ENCODE measurements around the gene PSMD1. TPM values are rescaled to one million over a fixed set of nuclear protein-coding genes. Genes with fewer than 3 reads are reported as not detected.

The PSMD1 gene
- 42.7 and 55.0 TPM in 2 replicates for total RNA-seq

DNA sequence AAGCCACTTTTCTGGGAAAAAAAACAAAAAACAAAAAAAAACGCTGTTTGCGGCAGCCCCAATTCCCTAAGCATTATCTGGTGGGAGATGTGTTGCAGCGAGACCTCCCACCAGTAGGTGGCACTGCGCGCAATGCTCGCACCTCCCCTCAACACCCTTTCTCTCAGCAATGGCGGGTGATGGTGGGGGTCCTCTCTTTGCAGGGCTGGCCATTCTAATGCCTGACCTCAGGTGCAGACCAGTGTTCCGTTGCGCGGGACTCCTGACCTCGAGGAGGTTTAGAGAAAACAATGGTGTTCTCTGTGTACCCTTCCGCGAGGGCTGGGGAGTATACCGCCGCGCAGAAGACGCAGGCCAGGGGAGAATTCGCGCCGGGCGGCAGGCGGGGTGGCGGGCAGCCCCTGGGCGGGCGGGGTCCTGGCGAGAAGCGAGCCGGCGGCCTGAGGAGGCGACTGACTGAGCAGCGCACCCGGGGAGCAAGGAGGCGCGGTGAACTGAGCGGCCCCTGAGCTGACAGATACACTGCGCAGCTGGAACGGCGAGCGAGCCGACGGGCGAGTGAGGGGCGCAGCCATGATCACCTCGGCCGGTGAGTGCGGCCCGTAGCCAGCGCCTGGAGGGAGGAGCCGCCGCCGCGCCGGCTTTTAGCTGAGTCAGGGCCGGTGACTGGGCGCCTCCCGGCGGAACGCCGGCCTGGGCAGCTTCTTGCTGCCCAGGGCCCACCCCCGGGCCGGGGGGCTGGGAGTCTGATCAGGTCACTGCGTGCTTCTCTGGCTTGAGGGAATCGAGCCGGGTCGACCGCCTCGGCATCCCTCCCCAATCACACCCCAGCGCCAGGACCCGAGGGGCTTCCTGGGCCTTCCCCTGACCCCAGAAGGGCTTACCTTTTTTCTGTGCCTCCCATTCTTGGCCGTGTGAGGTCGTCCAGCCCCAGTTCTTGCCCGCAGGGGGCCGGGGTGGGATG lies at the start of gene PSMD1:
TSS of gene PSMD1 (plus strand) at position 415 of the 964 bp plus-strand sequence. CDS start at position 574, 159 bp downstream.

DNA sequence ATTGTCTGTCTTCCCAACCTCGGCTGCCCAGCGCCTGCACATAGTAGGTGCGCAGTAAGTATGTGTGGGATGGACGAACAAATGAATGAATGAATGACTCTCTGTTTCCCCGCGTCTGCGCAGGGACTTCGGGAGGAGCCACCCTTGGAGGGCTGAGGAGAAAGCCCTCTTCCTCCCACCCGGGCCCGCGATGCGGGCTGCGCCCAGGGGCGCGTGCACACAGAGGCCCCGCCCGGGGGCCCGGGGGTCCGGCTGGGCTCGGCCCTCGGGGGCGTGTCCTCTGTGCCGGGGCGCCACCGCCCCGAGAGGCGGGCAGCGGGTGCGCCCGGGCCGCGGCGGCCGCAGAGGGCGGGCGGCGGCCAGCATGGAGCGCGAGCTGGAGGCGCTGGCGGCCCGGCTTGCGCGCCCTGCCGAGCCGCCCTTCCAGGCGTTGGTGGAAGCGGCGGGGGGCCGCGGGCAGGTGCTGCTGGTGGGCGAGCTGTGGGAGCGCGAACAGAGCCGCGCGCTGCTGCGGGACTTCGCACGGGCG lies 19.4 kb upstream of the PSMD1 start, which contains the start of gene C2orf72:
TSS of gene C2orf72 (plus strand) at position 322 of the 529 bp plus-strand sequence. CDS start at position 365, 43 bp downstream.

DNA sequence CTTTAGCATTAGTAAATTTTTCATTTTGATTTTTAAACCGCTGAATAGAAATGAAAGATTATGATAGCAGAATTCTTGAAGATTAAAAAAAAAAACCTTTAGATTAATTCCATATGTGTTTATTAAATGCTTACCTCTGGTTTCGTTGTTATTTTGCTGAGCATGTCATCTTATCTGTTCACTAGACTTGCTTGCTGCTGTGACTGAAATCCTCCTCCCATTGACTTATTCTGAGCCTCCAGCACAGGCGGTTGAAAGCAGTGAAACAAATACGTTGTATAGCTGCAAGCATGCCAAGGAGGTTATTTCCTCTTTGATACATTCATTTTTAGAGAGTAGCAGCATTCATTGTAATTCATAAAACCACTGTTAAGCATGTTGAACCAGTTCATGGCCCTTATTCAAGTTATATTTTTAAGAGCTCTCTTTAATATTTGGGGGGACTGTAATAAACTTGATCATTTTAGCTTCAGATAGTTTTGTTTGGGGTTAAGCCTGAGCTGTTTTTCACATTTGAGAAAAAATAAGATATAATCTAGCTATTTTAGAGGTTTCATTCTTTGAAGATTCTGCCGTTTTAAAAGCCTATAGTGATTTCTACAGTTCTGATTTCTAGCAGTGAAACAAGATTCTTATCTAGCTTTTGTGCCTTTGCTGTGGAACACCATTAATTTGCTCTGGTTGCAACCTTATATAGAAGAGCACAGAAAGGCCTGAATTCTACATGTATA lies 68.3 kb downstream of the PSMD1 start, which contains the start of gene HTR2B:
TSS of gene HTR2B (minus strand) at position 205 of the 731 bp plus-strand sequence. CDS start 1,278 bp downstream, outside the sequence.

GRCh38 chr2:231198291-231199173 lies 141.9 kb downstream of the PSMD1 start, which contains the start of gene ARMC9:
Gene ARMC9 (plus strand): TSS chr2:231198631. CDS start chr2:231206239, 7,608 bp downstream.

Other genes starting within 250 kb of the PSMD1 start
- gene ITM2C, start 191.9 kb upstream of the PSMD1 start, total RNA-seq = 127 and 220 TPM in 2 replicates
- not detected in 2 replicates for gene GPR55, start 131.6 kb upstream of the PSMD1 start, total RNA-seq
- gene SPATA3, start 60.7 kb upstream of the PSMD1 start, total RNA-seq = not detected in 2 replicates
- gene C2orf72, start 19.3 kb upstream of the PSMD1 start, total RNA-seq = 0.09 and 0.70 TPM in 2 replicates
- gene HTR2B, start 68.2 kb downstream of the PSMD1 start, total RNA-seq = 6.9 and 8.0 TPM in 2 replicates
- gene ARMC9, start 141.8 kb downstream of the PSMD1 start, total RNA-seq = 21.1 and 28.0 TPM in 2 replicates